Measurements from ENCODE around the gene CDH12.

DNA sequence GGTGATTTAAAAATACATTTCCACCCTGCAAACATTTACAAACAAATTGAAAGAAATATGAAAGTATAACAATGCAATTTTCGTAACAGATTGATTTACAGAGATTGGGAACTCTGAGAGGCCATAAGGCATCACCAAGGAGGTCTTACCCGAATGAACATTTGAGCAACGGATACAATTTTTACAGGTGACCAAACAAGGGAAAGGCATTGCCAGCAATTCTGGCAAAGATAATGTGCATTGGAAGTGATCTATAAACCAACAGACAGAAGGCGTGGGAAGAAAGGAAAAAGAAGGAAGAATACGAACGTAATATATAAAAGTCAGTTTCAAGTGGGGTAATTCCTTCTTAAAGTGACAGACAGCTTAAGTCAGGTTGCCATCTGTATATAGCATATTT, 295.9 kb downstream of the CDH12 start:
- TF ChIP-seq, protein P1, sequence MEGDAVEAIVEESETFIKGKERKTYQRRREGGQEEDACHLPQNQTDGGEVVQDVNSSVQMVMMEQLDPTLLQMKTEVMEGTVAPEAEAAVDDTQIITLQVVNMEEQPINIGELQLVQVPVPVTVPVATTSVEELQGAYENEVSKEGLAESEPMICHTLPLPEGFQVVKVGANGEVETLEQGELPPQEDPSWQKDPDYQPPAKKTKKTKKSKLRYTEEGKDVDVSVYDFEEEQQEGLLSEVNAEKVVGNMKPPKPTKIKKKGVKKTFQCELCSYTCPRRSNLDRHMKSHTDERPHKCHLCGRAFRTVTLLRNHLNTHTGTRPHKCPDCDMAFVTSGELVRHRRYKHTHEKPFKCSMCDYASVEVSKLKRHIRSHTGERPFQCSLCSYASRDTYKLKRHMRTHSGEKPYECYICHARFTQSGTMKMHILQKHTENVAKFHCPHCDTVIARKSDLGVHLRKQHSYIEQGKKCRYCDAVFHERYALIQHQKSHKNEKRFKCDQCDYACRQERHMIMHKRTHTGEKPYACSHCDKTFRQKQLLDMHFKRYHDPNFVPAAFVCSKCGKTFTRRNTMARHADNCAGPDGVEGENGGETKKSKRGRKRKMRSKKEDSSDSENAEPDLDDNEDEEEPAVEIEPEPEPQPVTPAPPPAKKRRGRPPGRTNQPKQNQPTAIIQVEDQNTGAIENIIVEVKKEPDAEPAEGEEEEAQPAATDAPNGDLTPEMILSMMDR (IDR thresholded peaks at IDR 0.05), result no peak
- TF ChIP-seq POLR2A (IDR thresholded peaks at IDR 0.05), result no peak

Data from vagina (tissue), 2 donors.